ENCODE measurements around the gene ACTBL2. TPM values are rescaled to one million over a fixed set of nuclear protein-coding genes. Genes with fewer than 3 reads are reported as not detected.
A peak's percentile ranks its signal among the peaks of the same experiment; 100 is the strongest.

The ACTBL2 gene
- total and polyA plus RNA-seq, 4 donors, result 0.04 to 0.29 (median 0.09) TPM; not detected in 1

- ATAC-seq (ENCODE audit: insufficient read depth, low FRiP score) (no peak), DNase-seq (no peak)
- H3K9me3 ChIP-seq (ENCODE audit: control insufficient read depth in 4 of 4, insufficient read depth in 3 of 4, low read length in 3 of 4), result peaks cover 0 to 3% (median under 1%) of the 10 kb centered on the region in 4 donors
- no peak for TF ChIP-seq CTCF (IDR thresholded peaks at IDR 0.05; ENCODE audit: control extremely low read depth, extremely low read depth)
- H3K9ac ChIP-seq (ENCODE audit: insufficient read depth in 1 of 2, low read length in 2 of 2), result no peak overlapping the region
- H3K4me3 ChIP-seq, result no peak overlapping the region
- peaks cover 2 to 15% (median 12%) of the 10 kb centered on the region in 5 donors for H3K4me1 ChIP-seq (ENCODE audit: control insufficient read depth in 5 of 5, insufficient read depth in 5 of 5, low read length in 5 of 5)
- no peaks in the 10 kb centered on the region for H3K27me3 ChIP-seq (ENCODE audit: control insufficient read depth in 3 of 3, insufficient read depth in 3 of 3, low read length in 2 of 3)
- no peaks in the 10 kb centered on the region for H3K36me3 ChIP-seq (ENCODE audit: control insufficient read depth in 4 of 4, insufficient read depth in 4 of 4, low read length in 4 of 4)
- 89 to 95% methylated on average over 3 of the region's 3 CpGs for WGBS, 2 donors
- peak overlapping the region in 1 of 2 donors; percentile 4 for H3K27ac ChIP-seq (ENCODE audit: low read depth in 1 of 2, low read length in 1 of 2)
Measured at GRCh38 chr5:57434683-57435082, 47.9 kb downstream of the ACTBL2 start.

GRCh38 chr5:57434227-57434640 is 48.4 kb downstream of the ACTBL2 start:
- WGBS, 2 donors, result 74 to 89% methylated on average over 2 of the region's 2 CpGs
- no peak overlapping the region for H3K27ac ChIP-seq (ENCODE audit: low read depth in 1 of 2, low read length in 1 of 2)
- H3K36me3 ChIP-seq (ENCODE audit: control insufficient read depth in 4 of 4, insufficient read depth in 4 of 4, low read length in 4 of 4), result no peaks in the 10 kb centered on the region
- peaks cover 2 to 17% (median 12%) of the 10 kb centered on the region in 5 donors for H3K4me1 ChIP-seq (ENCODE audit: control insufficient read depth in 5 of 5, insufficient read depth in 5 of 5, low read length in 5 of 5)
- no peaks in the 10 kb centered on the region for H3K27me3 ChIP-seq (ENCODE audit: control insufficient read depth in 3 of 3, insufficient read depth in 3 of 3, low read length in 2 of 3)
- TF ChIP-seq CTCF (IDR thresholded peaks at IDR 0.05; ENCODE audit: control extremely low read depth, extremely low read depth), result no peak
- peaks cover 0 to 3% (median under 1%) of the 10 kb centered on the region in 4 donors for H3K9me3 ChIP-seq (ENCODE audit: control insufficient read depth in 4 of 4, insufficient read depth in 3 of 4, low read length in 3 of 4)
- ATAC-seq (ENCODE audit: insufficient read depth, low FRiP score), result no peak
- H3K4me3 ChIP-seq, result no peak overlapping the region
- no peak overlapping the region for H3K9ac ChIP-seq (ENCODE audit: insufficient read depth in 1 of 2, low read length in 2 of 2)
- no peak for DNase-seq

GRCh38 chr5:57432876-57433275 is 49.7 kb downstream of the ACTBL2 start:
- Histone ChIP-seq H3K9me3 (ENCODE audit: control insufficient read depth in 4 of 4, insufficient read depth in 3 of 4, low read length in 3 of 4) (peaks cover 0 to 3% (median under 1%) of the 10 kb centered on the region in 4 donors), H3K36me3 (ENCODE audit: control insufficient read depth in 4 of 4, insufficient read depth in 4 of 4, low read length in 4 of 4) (no peaks in the 10 kb centered on the region), H3K9ac (ENCODE audit: insufficient read depth in 1 of 2, low read length in 2 of 2) (no peak overlapping the region), H3K27ac (ENCODE audit: low read depth in 1 of 2, low read length in 1 of 2) (no peak overlapping the region), H3K27me3 (ENCODE audit: control insufficient read depth in 3 of 3, insufficient read depth in 3 of 3, low read length in 2 of 3) (no peaks in the 10 kb centered on the region), H3K4me3 (no peak overlapping the region), H3K4me1 (ENCODE audit: control insufficient read depth in 5 of 5, insufficient read depth in 5 of 5, low read length in 5 of 5) (peaks cover 2 to 15% (median 9%) of the 10 kb centered on the region in 5 donors)
- no peak for ATAC-seq (ENCODE audit: insufficient read depth, low FRiP score)
- no peak for TF ChIP-seq CTCF (IDR thresholded peaks at IDR 0.05; ENCODE audit: control extremely low read depth, extremely low read depth)
- DNase-seq, result no peak
- WGBS, 2 donors, result 95 to 96% methylated on average over 2 of the region's 2 CpGs

- H3K4me1 ChIP-seq (ENCODE audit: control insufficient read depth in 5 of 5, insufficient read depth in 5 of 5, low read length in 5 of 5), result peaks cover 0 to 11% (median 4%) of the 10 kb centered on the region in 5 donors
- peak in 2 of 3 donors; percentile 22 to 68 for DNase-seq
- H3K4me3 ChIP-seq, result no peak overlapping the region
- H3K9me3 ChIP-seq (ENCODE audit: control insufficient read depth in 4 of 4, insufficient read depth in 3 of 4, low read length in 3 of 4), result peaks cover 0 to 4% (median 1%) of the 10 kb centered on the region in 4 donors
- WGBS, 2 donors, result 71 to 85% methylated on average over 6 of the region's 6 CpGs
- no peaks in the 10 kb centered on the region for H3K36me3 ChIP-seq (ENCODE audit: control insufficient read depth in 4 of 4, insufficient read depth in 4 of 4, low read length in 4 of 4)
- no peak for ATAC-seq (ENCODE audit: insufficient read depth, low FRiP score)
- no peak overlapping the region for H3K9ac ChIP-seq (ENCODE audit: insufficient read depth in 1 of 2, low read length in 2 of 2)
- H3K27me3 ChIP-seq (ENCODE audit: control insufficient read depth in 3 of 3, insufficient read depth in 3 of 3, low read length in 2 of 3), result no peaks in the 10 kb centered on the region
- no peak overlapping the region for H3K27ac ChIP-seq (ENCODE audit: low read depth in 1 of 2, low read length in 1 of 2)
- no peak for TF ChIP-seq CTCF (IDR thresholded peaks at IDR 0.05; ENCODE audit: control extremely low read depth, extremely low read depth)
Measured at GRCh38 chr5:57431759-57432158, 50.9 kb downstream of the ACTBL2 start.

Data from lung (tissue), 12 donors.